ENCODE data around the gene HADHB.
A peak's percentile ranks its signal among the peaks of the same experiment; 100 is the strongest.

HADHB gene

GRCh38 chr2:26244309-26245230 lies at the start of gene HADHB, which contains the start of gene HADHA:
Gene HADHB, plus strand, starts transcription at chr2:26244939. Its CDS starts 9,316 bp downstream, at chr2:26254255.
Gene HADHA, minus strand, starts transcription at chr2:26244632. Its CDS starts 36 bp downstream, at chr2:26244596.
- peak; percentile 90 for DNase-seq

- no peak for DNase-seq
Measured at GRCh38 chr2:26195040-26195984, 49.4 kb upstream of the HADHB start.

- no peak for DNase-seq
Measured at GRCh38 chr2:26196683-26197418, 47.9 kb upstream of the HADHB start.

- DNase-seq, result no peak
Measured at GRCh38 chr2:26197516-26197915, 47.2 kb upstream of the HADHB start.

- DNase-seq, result no peak
Measured at GRCh38 chr2:26202981-26203490, 41.7 kb upstream of the HADHB start.

GRCh38 chr2:26203906-26204305 lies 40.8 kb upstream of the HADHB start:
- no peak for DNase-seq

- no peak for DNase-seq
Measured at GRCh38 chr2:26212011-26212410, 32.7 kb upstream of the HADHB start.

- no peak for DNase-seq
Measured at GRCh38 chr2:26214759-26215158, 30.0 kb upstream of the HADHB start.

GRCh38 chr2:26215833-26216232 lies 28.9 kb upstream of the HADHB start:
- no peak for DNase-seq

- DNase-seq, result no peak
Measured at GRCh38 chr2:26216587-26216986, 28.2 kb upstream of the HADHB start.

- DNase-seq, result no peak
Measured at GRCh38 chr2:26217720-26218119, 27.0 kb upstream of the HADHB start.

GRCh38 chr2:26223018-26223417 lies 21.7 kb upstream of the HADHB start:
- no peak for DNase-seq

- DNase-seq, result no peak
Measured at GRCh38 chr2:26224095-26224494, 20.6 kb upstream of the HADHB start.

- DNase-seq, result no peak
Measured at GRCh38 chr2:26229595-26229994, 15.1 kb upstream of the HADHB start.

GRCh38 chr2:26230806-26231205 lies 13.9 kb upstream of the HADHB start:
- DNase-seq, result no peak

- no peak for DNase-seq
Measured at GRCh38 chr2:26235089-26235488, 9.7 kb upstream of the HADHB start.

- DNase-seq, result no peak
Measured at GRCh38 chr2:26237868-26238267, 6.9 kb upstream of the HADHB start.

- no peak for DNase-seq
Measured at GRCh38 chr2:26238311-26238958, 6.3 kb upstream of the HADHB start.

- DNase-seq, result no peak
Measured at GRCh38 chr2:26241928-26242436, 2.8 kb upstream of the HADHB start.

- no peak for DNase-seq
Measured at GRCh38 chr2:26243470-26244308, 1.1 kb upstream of the HADHB start.

- peak; percentile 66 for DNase-seq
Measured at GRCh38 chr2:26245231-26245732, 543 bp downstream of the HADHB start.

Measured in activated CD4-positive, alpha-beta T cell treated with anti-CD3 and anti-CD28 coated beads for 48 hours (primary cell).